GM12873 (cell line): ENCODE results near the gene FBXO33.

Experiments used
- CTCF ChIP-seq: IDR thresholded peaks from 2 replicates; pipeline ENCODE4 v1.5.1; 2012; ENCODE audit warnings: low read depth, mild to moderate bottlenecking, moderate library complexity, low read length, control low read depth; ENCODE audit not compliant: insufficient read depth; ENCODE audit errors: missing control alignments

The FBXO33 gene

GRCh38 chr14:39428118-39428517, 4.1 kb downstream of the FBXO33 start:
- no peak for TF ChIP-seq CTCF

GRCh38 chr14:39426605-39427004, 5.6 kb downstream of the FBXO33 start:
- peak; percentile 29 for TF ChIP-seq CTCF

- TF ChIP-seq CTCF: no peak
These were observed 6.3 kb downstream of the FBXO33 start for GRCh38 chr14:39425947-39426346.

GRCh38 chr14:39423793-39424192, 8.4 kb downstream of the FBXO33 start:
- TF ChIP-seq CTCF: no peak

- TF ChIP-seq CTCF: no peak
These were observed 10.0 kb downstream of the FBXO33 start for GRCh38 chr14:39422243-39422642.

- no peak for TF ChIP-seq CTCF
These were observed 13.0 kb downstream of the FBXO33 start for GRCh38 chr14:39419272-39419671.

GRCh38 chr14:39417014-39417413, 15.2 kb downstream of the FBXO33 start:
- TF ChIP-seq CTCF: no peak

GRCh38 chr14:39416072-39416471, 16.2 kb downstream of the FBXO33 start:
- no peak for TF ChIP-seq CTCF
